Mucosa of rectum (tissue), 2 donors: ENCODE results near the gene YY2.
"Not testable (repeated sequence)": the region's sequence is repeated elsewhere in the genome, so short reads cannot be mapped to it uniquely, and the experiment has no call there.

Experiments used
- H3K27ac ChIP-seq, 2 donors: one replicate each; pipeline ENCODE4 v1.7.0; 2013; ENCODE audit warnings: inconsistent platforms in 2 of 2, low read depth in 2 of 2, low read length in 2 of 2
- H3K27me3 ChIP-seq, 2 donors: one replicate each; pipeline ENCODE4 v1.7.0; 2013; ENCODE audit warnings: low read length in 2 of 2; ENCODE audit not compliant: control insufficient read depth in 2 of 2, insufficient read depth in 2 of 2
- H3K36me3 ChIP-seq, 2 donors: one replicate each; pipeline ENCODE4 v1.7.0; 2013; ENCODE audit warnings: low read length in 2 of 2; ENCODE audit not compliant: control insufficient read depth in 2 of 2, insufficient read depth in 2 of 2
- H3K4me1 ChIP-seq, 2 donors: one replicate each; pipeline ENCODE4 v1.7.0; 2013; ENCODE audit warnings: low read length in 2 of 2, mild to moderate bottlenecking in 1 of 2; ENCODE audit not compliant: control insufficient read depth in 2 of 2, insufficient read depth in 2 of 2
- H3K4me3 ChIP-seq, 2 donors: one replicate each; pipeline ENCODE4 v1.7.0; 2013; ENCODE audit warnings: low read length in 2 of 2
- H3K9ac ChIP-seq, 2 donors: one replicate each; pipeline ENCODE4 v1.7.0; 2013; ENCODE audit warnings: low read length in 2 of 2, low read depth in 1 of 2, mild to moderate bottlenecking in 1 of 2
- H3K9me3 ChIP-seq, 2 donors: one replicate each; pipeline ENCODE4 v1.7.0; 2013; ENCODE audit warnings: low read length in 2 of 2; ENCODE audit not compliant: control insufficient read depth in 2 of 2
- donor health status: healthy.
- donor health status: Normal muscosa, but diverticular disease.

The YY2 gene

DNA sequence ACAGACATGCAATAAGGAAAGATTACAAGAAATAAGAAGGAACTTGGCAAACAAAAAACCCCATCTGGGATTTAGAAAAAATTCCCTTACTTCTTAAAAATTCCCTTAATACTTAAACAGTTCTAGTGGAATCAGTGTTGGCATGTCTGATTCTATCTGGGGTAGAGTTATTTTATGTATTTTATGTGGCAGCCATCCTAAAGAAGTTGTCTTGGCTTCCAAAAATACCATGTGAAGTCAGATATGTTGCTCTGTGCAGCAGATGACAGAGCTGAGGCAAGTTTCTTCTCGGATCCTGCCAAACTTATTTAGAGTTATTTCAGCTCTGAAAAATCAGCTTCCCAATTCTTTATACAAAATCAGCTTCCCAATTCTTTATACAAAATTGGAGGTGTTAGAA, 14.7 kb downstream of the YY2 start:
- Histone ChIP-seq H3K27me3 (no peaks in the 10 kb centered on the region), H3K4me3 (no peak overlapping the region), H3K27ac (no peak overlapping the region), H3K4me1 (no peaks in the 10 kb centered on the region), H3K9me3 (no peaks in the 10 kb centered on the region), H3K36me3 (no peaks in the 10 kb centered on the region), H3K9ac (no peak overlapping the region)

DNA sequence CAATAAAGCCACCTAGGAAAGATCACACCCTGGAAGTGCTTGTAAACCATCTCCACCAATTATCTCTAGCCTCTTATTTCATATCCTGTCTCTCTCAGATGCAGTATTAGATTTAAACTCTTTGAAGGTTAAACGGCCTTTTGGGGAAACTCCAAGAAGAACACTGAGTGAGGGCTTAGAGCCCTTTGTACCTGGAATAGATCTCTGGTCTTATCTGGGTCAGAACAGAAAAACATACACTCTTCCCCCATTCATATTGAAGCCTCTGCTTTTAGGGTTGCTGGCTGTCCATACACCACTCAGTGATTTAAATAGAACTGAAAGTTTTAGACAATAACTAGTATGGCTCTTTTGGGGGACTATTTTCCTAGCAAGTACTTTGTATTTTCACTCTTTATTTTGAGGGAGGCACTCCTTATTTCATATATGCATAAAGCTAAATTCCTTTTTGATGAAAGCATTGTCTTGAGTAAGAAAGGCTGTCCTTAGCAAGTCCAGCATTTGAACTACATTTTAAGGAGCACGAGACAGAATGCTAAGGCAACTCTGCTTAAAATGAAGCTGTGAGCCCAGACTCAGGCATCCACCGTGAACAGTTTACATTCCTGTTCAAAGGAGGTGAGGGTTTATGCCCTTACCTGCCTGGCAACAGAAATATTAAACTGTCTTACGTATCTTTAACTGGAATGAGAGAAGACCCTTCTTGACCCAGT, 17.4 kb downstream of the YY2 start:
- Histone ChIP-seq H3K9me3 (no peaks in the 10 kb centered on the region), H3K27me3 (no peaks in the 10 kb centered on the region), H3K27ac (no peak overlapping the region), H3K4me3 (no peak overlapping the region), H3K4me1 (no peaks in the 10 kb centered on the region), H3K36me3 (no peaks in the 10 kb centered on the region), H3K9ac (no peak overlapping the region)

DNA sequence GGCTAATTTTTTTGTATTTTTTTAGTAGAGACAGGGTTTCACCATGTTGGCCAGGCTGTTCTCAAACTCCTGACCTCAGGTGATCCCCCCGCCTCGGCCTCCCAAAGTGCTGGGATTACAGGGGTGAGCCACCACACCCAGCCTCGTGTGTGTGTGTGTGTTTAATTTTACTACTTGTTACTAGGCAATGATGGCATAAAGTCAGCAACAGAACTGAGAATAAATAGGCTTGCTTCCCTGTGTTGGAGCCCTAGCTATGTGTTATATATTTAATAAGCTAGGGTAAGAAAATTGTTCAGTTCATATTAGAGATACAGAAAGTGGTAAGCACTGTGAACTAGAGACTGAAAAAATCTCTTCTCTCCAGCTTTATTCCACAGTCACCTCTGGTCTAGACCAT, 18.4 kb downstream of the YY2 start:
- not testable (repeated sequence) for H3K9me3 ChIP-seq, H3K27me3 ChIP-seq, H3K4me1 ChIP-seq, H3K27ac ChIP-seq, H3K4me3 ChIP-seq, H3K36me3 ChIP-seq, H3K9ac ChIP-seq

DNA sequence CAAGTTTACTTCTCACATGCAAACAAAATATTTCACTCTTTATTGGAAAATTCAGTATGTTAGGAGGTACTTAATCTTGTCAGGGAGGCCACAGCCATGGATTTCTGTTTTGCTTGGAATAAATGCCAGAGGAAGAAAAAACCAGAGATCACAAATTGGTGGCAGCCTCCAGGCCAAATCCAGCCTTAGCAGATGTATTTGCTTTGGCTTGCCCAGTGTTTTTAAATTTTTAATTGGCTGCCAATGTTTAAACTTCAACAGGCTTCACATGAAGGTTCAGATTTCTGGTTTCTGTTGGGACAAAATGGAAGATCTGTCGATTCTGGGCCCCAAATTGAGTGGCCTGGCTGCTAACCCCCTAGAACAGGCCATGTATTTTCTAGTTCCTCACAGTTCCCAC, 19.2 kb downstream of the YY2 start:
- Histone ChIP-seq H3K36me3 (no peaks in the 10 kb centered on the region), H3K9ac (no peak overlapping the region), H3K27me3 (no peaks in the 10 kb centered on the region), H3K4me1 (no peaks in the 10 kb centered on the region), H3K4me3 (no peak overlapping the region), H3K27ac (no peak overlapping the region), H3K9me3 (no peaks in the 10 kb centered on the region)

DNA sequence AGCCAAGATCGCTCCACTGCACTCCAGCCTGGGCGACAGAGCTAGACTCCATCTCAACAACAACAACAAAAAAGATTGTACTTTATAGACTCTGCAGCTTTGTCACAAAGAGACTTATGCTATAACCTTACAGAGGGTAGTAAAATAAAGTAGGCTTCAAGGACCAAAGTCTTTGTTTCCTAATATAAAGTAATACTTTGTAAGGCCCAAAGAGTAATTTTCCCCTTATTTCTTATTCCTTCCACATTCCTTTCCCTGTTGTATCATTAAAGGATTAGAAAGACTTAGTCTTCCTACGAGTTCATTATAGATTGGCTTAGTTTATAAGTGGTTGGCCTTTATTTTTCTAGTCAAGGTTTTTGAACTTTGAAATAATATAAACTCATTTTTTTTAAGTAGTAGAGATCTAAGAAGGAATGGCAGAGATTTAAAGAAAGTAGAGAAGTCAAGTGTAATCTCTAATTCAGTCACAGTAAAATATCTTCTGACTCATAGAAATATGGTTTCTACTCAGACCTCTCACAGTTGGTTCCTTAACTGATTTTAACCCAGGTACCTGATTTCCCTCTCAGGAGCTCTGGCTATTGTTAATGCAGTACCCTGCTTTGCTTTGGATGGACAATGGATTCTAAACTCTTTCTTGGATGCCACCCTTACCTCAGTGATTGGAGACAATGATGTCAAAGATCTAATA, 26.2 kb downstream of the YY2 start:
- Histone ChIP-seq H3K36me3 (no peaks in the 10 kb centered on the region), H3K9me3 (no peaks in the 10 kb centered on the region), H3K4me3 (no peak overlapping the region), H3K4me1 (no peaks in the 10 kb centered on the region), H3K27me3 (no peaks in the 10 kb centered on the region), H3K9ac (no peak overlapping the region), H3K27ac (no peak overlapping the region)

DNA sequence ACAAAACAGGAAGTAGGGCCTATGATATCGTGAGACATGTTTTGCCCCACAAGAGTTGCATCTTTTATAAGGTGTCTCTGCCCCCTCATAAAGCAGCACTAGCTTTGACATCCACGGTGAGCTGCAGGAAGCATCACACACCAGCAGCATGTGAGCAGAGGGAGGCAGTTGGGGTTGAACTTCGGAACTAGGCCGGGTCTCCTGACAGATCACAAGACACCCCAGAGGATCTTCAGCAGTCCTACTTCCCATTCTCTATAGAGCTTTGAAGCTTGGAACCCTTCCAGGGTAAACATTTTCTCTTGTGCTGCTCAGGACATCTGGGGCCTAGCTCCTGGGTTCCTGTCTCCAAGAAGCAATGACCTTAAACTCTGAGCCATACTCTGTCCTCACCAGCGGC, 27.5 kb downstream of the YY2 start:
- Histone ChIP-seq H3K4me3 (no peak overlapping the region), H3K9me3 (no peaks in the 10 kb centered on the region), H3K36me3 (no peaks in the 10 kb centered on the region), H3K27me3 (no peaks in the 10 kb centered on the region), H3K4me1 (no peaks in the 10 kb centered on the region), H3K9ac (no peak overlapping the region), H3K27ac (no peak overlapping the region)

DNA sequence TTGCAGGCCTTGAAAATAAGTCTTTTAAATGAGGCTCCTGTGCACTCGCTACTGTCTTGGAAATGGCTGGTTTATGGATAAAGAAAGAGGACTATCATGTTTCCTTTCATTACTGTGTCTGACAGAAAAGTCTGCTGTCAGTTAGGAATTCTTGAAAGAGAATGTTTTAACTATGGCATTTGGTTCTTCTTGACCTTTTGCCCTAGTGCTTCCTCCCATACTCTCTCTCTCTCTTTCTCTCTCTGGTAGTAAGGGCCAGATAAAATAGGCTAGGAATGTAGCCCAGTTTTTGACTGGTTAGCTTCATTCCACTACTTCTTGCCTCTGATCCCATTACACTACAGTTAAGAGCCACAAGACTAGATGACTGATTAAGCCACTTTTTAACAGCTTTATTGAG, 29.8 kb downstream of the YY2 start:
- H3K9ac ChIP-seq = no peak overlapping the region
- no peak overlapping the region for H3K4me3 ChIP-seq
- H3K9me3 ChIP-seq = no peaks in the 10 kb centered on the region
- H3K27me3 ChIP-seq = no peaks in the 10 kb centered on the region
- H3K27ac ChIP-seq = no peak overlapping the region
- no peaks in the 10 kb centered on the region for H3K4me1 ChIP-seq
- no peaks in the 10 kb centered on the region for H3K36me3 ChIP-seq

DNA sequence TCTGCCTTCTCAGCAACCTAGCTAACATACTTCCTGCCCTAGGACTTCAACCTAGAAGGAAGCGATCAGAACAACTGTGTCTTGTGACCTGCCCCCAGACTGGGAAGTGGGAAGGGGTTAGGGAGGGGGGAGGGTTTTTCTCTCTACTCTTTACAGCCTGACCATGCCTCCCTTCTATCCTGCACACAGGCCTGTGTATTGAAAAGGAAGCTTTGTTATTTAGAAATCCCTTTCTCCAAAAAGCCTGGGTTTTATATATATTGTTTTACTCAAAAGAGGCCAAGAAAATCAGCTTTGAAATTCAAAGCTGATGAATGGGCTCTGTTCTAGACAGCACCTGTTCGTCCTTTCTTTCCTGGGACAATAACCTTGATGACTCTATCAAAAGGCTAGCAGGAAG, 49.5 kb downstream of the YY2 start:
- no peaks in the 10 kb centered on the region for H3K4me1 ChIP-seq

DNA sequence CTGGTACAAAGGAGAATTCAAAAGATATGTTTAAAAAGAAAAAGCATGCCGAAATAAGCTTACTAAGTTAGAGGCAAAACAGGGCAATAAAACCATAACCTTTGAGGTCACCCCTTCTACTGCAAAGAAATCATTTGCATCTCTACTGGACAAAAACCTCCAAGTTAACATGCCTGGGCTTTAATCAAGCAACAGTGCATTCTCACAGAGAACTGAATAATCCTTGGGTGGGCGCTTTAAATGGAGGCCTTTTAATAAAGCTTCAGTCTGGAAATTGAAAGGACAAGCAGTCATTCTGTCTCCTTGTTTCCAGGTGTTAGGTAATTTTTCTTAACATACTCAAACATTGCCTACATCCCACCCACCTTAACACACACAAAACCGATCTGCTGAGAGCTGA, 50.2 kb downstream of the YY2 start:
- Histone ChIP-seq H3K4me3 (no peak overlapping the region), H3K9me3 (no peaks in the 10 kb centered on the region), H3K27ac (no peak overlapping the region), H3K36me3 (no peaks in the 10 kb centered on the region), H3K4me1 (no peaks in the 10 kb centered on the region), H3K9ac (no peak overlapping the region), H3K27me3 (no peaks in the 10 kb centered on the region)

More for the DNA sequence above, 49.5 kb downstream of the YY2 start:
- no peaks in the 10 kb centered on the region for H3K9me3 ChIP-seq
- no peak overlapping the region for H3K9ac ChIP-seq
- no peak overlapping the region for H3K27ac ChIP-seq
- H3K27me3 ChIP-seq = no peaks in the 10 kb centered on the region
- H3K36me3 ChIP-seq = no peaks in the 10 kb centered on the region
- H3K4me3 ChIP-seq = no peak overlapping the region

DNA sequence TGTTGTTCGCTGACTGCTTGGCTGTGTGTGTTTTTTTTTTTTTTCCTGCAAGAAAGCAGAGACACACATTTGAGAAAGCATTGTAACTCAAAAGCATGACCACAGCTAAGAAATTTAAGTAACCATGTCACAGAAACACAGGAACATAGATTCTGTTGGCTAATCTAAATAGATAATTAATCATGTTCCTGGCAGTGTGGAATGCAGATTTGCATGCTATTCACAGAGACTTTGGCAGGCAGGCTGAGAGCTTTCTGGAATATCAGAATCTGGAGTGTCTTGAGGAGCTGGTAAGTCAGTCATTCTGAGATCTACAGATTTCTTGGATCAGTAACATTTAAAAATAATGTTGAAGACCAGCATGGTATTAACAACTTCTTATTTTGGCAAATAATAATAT, 51.5 kb downstream of the YY2 start:
- Histone ChIP-seq H3K4me1 (no peaks in the 10 kb centered on the region), H3K4me3 (no peak overlapping the region), H3K27me3 (no peaks in the 10 kb centered on the region), H3K9me3 (no peaks in the 10 kb centered on the region), H3K9ac (no peak overlapping the region), H3K27ac (no peak overlapping the region), H3K36me3 (no peaks in the 10 kb centered on the region)
